GM21737 (cell line): ENCODE results near the gene NUDT8.

Experiments used
- ATAC-seq: cut with Tn5 transposase; IDR thresholded peaks from one replicate; pipeline ENCODE4 v1.9.1; 2021; ENCODE audit warnings: mild to moderate bottlenecking, moderate library complexity; ENCODE audit not compliant: unreplicated experiment

The NUDT8 gene, protein sequence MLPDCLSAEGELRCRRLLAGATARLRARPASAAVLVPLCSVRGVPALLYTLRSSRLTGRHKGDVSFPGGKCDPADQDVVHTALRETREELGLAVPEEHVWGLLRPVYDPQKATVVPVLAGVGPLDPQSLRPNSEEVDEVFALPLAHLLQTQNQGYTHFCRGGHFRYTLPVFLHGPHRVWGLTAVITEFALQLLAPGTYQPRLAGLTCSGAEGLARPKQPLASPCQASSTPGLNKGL

DNA sequence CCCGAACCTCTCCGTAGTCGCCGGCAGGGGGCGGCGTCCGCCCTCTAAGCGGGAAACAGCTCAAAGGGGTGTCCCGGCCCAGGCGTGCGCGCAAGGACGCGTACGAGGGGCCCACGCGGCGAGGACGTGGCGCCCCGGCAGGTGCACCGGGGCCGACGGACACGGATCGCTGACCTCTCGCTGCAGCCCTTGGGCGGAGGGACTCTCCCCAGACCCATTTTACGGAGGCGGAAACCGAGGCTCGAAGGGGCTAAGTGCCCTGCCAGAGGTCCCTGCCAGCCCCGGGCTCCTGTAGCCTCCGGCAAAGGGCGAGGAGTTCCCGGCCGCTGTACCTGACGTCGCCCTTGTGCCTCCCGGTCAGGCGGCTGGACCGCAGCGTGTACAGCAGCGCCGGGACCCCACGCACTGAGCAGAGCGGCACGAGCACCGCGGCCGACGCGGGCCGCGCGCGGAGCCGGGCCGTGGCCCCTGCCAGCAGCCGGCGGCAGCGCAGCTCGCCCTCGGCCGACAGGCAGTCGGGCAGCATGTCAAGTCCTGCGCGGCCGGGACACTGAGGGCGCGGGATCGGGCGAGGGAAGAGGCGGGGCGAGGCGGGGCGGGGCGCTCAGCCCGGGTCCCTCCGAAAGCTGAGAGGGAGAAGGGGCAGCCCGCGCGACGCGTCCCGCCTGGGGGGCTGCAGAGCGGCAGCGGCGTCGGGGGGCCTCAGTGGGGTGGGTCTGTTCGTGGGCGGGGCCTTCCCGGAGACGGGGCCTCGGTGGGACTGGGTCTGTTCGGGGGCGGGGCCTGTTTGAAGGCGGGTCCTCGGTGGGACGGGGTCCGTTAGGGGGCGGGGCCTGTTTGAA is at the start of gene NUDT8:
NUDT8 (minus strand) TSS at position 552 of the 842 bp plus-strand sequence; CDS start at position 526, 26 bp downstream.
- peak; percentile 42 for ATAC-seq

DNA sequence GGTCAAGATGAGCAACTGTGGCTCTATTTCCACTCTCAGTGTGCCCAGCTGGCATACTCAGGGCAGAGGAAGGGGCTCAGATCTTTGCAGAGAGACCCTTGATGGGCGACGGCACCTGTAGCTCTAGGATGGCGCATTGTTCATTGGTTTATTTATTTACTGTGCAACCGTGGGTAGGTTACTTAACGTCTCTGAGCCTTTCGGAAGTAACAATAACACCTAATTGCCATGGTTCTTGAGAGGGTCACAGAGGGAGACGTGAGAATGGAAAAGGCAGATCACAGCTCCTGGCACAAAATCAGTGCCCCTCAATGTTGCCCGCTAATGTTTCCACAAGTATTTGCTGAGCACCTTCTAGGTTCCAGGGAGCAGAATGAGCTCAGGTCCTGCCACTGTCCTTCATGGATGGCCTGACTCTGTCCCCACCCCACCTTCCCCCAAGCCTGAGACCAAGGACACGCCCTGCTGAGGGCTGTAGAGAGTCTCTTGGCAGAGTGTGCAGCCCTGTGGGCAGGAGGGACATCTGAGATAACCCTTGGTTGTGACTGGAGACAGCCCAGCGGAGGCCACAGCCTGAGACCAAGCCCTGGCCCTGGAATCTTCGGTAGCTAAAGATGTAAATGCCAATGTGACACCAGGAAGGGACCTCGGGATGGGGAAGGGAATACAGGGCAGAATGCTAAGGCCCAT is 45.5 kb upstream of the NUDT8 start:
- ATAC-seq, result no peak

DNA sequence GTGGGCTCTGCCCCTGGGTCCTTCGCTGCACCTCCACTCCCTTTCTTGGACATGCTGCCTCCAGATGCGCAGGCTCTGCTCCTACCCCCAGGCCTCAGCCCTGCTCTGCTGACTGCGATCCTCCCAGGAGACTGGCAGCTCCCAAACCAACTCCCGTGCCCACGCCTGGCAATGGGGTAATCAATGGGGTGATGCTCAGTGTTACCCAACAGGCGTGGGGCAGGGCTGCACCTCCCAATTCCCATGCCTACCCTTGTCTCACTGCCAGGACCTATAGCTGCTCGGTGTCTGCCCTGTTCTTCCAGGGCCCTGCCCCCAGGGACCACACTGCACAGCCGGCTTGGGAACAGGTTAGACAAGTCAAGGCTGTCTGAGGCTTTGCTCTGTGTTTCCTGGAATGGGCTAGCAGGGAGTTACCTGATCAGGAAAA is 44.7 kb upstream of the NUDT8 start, which contains the start of gene ALDH3B2:
ALDH3B2 (minus strand) TSS at position 182 of the 430 bp plus-strand sequence. CDS start 7,688 bp downstream, outside the sequence.
- ATAC-seq, result no peak

DNA sequence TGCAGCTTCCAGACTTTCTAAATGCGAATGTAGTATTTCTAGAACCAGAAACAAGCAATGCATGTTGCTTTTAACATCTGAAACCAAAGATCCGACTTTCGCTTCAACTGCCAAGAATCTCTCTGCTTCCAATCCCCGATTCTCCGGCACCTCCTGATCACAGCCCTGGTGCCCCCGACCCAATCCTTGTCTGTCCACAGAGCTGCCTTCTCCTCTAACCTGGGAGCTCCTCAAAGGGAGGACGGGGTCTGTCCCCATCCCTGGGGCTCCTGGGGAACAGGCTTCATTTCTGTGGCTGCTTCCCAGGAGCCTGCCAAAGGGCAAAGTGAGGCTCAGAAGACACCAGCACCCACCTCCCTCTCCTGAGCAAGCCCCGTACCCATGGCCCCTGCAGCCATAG is 44.2 kb upstream of the NUDT8 start:
- ATAC-seq, result no peak

DNA sequence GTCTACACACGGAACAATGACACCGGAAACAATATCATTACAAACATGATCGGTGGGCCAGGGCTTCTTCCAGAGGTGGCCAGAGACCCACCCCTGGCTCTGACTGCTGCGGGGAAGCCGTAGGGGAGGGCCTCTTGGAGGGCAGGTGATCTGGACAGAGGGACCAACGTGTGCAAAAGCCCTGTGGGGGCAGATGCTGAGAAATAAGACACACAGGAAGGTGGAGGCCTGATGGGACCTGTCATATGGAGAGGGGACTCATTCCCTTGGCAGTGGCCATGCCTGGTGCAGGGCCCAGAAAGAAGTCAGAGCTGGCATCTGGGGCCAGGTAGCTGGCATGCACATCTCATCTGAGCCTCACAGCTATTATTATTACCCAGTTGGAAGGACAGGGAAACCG is 43.6 kb upstream of the NUDT8 start:
- ATAC-seq, result no peak

DNA sequence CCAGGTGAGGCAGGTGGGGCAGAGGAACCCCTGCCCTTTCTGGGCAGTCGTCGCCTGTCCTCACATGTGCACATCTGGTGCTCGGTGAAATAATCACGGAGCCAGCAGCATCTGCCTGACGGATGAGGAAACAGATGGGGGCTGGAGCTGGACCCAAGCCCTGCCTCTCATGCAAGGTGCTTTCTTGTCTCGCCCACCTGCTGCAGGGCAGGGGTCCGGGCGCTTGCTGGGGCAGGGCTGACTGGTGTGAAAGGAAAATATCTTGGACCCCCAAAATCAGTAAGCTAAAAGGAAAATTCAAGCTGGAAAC is 41.4 kb upstream of the NUDT8 start:
- ATAC-seq, result no peak

DNA sequence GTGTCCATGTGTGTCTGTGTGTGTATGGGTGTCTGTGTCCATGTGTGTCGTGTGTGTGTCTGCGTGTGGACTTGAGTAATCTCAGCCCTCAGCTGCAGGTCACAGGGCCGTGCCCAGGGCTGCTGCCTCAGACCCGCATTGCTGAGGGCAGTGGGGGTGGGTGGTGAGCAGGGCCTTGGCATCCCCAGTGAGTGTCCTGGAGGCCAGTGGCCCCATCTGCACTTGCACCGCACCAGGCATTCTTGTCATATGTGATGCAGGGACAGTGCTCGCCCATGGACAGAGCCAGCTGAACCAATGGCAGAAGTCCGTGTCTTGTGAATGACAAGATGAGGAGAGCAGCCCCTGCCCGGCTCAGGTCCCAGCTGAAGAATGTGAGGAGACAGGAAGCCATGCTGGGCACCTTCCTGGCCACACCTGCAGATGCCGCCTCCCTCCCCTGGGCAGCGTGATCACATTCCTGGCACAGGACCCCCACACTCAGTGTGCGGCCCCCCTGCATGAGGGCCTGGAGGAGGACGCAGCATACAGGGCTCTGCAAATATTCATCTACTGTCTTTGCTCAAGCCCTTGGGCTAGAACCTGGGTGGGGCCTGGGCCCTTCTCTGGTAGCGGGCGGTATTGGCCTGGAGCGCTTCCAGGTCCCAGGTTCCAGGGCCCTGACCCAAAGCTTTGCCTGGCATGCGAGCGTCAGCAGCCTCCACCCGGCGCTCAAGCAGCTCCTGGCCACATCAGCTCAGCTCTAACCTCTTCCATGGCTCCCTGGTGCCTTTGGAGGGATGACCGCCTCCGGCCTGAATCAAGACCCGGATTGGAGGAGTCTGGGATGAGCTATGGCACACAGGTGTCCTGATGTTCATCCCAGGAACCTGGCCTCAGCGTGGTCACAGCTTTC is 40.8 kb upstream of the NUDT8 start:
- no peak for ATAC-seq

DNA sequence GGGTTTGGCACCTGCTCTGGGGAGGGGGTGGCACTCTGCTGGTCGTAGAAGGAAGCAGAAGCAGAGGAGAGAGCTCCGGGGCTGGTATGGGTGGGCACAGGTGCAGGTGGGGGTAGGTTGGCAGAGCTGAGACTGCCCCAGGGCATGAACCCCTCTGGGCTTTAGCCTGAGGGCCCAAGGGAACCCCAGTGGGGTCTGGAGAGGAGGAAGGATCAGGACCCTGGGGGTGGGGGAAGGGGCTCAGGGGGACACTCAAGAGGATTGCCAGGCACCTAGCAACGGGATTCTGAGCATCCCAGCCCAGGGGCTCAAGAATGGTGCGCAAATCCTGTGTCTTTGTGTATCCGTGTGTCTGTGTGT is 38.4 kb upstream of the NUDT8 start:
- ATAC-seq, result no peak

DNA sequence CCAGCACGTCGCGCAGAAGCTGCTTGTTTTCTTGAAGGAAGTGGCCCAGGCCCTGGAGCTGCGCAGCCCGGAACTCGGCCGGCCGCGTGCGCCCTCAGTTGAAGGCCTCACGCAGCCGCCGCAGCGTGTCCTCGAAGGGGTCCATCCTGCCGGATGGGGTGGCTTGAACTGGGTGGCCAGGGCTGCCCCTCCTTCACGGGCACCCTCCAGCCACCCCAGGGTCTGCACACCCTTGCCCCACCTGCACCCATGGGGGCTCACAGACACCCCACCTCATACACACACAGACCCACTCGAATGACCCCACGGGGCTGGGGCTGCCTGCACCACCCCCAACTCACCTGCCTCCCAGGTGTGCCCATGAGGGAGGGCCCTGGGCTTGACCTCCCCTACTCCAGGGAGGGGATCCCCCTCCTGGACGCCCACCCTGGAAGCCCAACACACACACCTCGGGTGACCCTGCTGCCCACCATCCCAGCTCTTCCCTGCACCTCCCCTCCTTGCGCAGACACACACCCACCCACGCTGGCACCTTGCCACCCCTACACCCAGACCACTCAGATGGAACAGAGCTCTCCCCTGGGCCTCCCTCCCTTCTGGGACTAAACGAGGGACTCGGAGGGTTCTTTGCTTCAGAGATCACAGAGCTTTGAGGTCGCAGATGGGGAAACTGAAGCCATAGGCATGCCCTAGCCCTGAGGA is 37.9 kb upstream of the NUDT8 start:
- no peak for ATAC-seq

DNA sequence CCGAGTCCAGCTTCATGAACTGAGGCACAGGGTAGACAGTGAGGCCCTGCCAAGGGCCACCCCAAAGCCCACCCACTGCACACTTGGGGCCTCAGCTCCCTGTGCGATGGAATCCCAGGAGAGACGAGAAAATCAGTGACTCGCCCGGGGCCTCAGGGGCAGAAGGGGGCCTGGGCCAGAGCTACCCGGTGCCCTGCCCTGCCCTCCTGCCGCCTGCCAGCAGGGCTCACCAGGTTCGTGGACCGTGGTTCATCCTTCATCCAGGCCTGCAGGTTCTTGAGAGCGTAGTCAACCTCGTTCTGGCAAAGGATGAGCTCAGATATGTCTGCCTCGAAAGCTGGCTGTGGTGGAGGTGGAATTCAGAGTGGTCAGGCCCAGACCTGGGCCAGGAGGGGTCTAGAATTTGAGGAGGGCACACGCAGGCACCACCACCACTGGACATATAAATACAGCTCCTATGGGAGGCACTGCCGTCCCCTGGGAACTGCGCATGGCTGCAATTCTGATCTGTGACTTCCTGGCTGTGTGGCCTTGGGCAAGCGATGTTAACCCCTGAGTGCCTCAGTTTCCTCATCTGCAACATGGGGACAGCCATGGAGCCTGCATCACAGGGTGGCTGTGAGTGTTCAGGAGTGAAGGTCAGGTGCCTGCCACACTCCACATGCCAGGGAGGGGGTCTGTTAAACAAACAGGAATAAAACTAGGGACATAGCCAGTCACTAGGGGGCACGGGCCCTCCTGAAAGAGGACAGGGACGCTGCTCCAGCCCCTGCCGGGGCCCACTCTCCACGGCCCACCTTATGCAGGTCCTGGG is 37.1 kb upstream of the NUDT8 start:
- ATAC-seq, result no peak

DNA sequence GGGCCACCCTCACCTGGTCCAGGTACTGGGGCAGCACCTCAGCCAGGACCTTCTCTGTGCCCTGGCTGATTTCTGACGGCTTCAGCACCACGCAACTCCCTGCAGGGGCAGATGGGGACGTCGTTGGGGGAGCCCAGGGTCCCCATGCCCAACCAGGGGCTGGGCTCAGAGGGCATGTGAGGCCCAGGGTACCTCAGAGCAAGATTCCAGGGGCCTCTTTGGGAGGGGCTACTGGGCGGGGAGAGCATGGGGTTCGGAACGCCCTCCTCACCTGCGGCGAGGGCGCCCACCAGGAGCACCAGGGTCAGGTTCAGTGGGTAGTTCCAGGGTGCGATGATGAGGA is 36.5 kb upstream of the NUDT8 start:
- ATAC-seq, result no peak

DNA sequence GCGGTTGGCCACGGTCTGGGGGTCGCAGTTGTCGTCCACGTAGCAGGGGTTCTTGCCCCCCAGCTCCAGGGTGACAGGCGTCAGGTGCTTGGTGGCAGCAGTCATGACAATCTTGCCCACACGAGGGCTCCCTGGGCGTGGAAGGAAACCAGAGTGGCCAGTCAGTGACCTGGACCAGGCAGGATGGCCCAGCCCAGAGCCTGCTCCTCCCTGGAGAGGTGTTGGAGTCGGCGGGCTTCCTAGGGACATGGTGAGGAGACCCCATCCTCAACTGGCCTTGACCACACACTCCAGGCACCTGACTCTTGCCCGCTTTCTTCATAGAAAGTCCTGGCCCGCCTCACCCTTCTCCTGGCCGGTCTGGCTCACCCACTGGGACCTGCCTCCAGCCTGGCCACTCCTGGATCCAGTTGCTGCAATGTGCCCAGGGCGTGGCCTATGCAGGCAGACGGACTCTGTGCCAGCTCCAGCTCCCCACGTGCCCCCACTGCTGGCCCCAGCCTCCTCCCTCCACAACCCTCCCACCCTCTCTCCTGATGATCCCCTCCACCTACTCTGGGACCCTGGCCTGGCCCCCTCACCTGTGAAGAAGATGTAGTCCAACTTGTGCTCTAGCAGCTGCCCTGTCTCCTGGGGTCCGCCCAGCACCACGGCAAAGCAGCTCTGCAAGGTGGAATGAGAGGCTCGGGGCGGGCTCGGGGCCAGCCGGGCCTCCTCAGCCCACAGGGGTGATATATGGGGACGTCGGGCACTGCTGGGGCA is 36.0 kb upstream of the NUDT8 start:
- ATAC-seq, result no peak

DNA sequence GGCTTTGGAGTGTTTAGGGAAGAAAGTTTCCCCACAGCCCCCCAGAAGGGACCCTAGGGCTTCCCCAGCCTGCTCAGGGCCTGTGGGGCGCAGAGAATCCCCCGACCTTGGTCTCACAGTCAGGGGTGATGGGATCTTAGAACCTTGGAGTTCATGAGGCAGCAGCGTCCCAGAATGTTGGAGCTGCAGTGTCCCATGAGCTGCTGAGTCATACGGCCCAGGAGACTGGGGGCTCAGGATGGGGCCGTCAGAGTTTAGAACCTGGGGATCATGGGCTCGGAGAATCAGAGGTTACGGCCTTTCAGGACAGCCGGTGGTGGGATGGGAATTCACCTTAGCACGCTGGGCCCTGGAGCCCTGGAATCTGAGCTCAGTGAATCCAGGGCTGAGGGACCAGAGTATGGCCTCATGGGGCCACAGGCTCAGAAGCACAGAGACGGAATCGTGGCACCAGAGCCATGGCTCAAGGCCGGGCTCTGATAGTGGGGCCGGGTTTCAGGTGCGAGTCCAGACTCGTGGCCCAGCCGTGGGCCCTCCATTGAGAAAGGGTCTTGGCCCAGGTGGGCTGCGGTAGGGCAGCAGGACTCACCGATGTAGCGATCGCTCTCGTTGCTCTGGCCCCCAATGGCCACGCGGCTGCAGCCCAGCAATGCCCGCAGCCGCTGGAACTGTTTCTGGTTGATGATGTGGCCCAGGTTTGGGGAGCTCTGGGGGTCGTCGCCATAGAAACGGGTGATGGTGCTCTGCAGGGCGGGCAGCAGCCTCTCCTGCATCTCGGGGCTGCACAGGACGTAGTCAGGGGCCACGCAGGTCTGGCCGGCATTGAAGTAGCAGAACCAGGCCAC is 35.2 kb upstream of the NUDT8 start:
- no peak for ATAC-seq

DNA sequence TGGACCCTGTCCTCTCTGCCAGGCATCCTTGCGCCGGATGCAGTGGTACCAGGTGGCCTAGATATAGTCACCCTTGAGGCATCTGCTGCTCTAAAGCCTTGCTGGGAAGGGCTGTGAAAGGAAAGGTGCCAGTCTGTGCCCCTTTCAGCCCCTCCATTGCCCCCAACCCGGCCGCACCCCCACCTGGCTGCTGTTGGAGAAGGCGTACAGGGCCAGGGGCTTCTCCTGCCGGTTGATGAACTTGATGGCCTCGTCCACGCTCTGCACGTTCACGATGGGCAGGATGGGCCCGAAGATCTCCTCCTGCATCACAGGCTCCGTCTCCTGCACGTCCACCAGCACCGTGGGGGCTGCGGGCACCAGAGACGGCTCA is 34.5 kb upstream of the NUDT8 start:
- ATAC-seq, result no peak

DNA sequence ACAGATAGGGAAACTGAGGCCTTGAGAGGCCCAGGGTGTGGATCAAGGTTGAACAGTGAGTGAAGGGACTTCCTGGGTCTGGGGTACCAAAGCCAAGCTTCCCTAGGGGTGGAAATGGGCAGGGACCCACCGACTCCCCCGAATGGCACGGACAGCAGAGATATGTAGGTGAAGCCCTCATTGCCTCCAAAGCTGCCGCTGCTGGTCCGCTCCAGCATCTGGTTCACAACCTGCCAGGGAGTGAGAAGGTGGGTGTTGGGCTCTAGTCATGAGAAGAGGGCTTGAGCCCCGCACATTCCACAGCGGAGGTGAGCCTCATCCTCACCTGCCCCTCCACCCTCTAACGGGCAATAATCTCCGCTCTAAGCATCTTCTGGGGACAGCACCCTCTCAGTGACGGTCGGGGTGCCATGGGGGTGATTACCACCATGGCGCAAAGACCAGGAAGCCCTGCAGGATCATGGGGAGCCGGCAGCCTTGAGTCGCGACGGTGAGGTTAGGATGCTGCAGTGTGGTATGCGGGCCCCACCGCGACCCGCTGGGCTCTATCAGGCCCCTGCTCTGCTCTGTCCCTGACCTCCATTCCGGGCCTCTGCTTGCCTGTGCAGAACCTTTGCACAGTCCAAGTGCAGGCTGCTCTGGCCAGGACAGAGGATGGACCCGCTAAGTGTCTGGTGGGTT is 33.9 kb upstream of the NUDT8 start:
- no peak for ATAC-seq

DNA sequence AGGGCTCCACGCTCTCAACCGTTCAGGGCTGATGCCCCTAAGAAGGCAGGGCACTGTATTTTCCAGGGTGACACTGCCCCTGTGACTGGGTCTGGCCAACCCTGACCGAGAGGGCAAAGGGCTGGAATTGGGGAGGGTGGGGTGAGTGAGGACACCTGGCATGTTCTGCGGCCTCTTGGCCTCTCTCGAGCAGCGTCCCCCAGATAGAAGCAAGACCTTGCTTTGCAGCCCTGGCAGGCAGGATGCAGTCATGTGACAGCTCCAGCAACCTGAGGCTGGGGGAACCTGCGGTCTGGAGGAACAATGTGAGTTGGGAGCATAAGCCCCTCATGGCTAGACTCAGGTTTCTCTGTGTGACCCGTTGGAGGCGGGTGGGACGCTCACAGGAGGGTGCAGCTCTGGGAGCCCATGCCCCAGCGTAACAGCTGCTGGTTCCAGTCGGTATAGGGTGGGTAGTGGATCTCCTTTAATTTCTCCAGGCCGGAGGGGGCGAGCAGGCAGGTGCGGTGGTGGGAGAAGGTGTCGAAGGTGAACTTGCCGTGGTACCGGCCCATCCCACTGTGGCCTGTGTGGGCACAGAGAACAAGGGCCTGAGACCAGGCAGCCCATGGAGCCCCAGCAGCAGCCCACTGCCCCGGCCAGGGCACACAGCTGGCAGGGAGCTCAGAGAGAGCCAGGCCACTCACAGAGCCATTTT is 33.2 kb upstream of the NUDT8 start:
- no peak for ATAC-seq
